ENCODE data around the gene PSMD12. TPM values are rescaled to one million over a fixed set of nuclear protein-coding genes. Genes with fewer than 3 reads are reported as not detected.

The PSMD12 gene
- total RNA-seq, 1 donor from 2014 or later = 45.5 TPM

DNA sequence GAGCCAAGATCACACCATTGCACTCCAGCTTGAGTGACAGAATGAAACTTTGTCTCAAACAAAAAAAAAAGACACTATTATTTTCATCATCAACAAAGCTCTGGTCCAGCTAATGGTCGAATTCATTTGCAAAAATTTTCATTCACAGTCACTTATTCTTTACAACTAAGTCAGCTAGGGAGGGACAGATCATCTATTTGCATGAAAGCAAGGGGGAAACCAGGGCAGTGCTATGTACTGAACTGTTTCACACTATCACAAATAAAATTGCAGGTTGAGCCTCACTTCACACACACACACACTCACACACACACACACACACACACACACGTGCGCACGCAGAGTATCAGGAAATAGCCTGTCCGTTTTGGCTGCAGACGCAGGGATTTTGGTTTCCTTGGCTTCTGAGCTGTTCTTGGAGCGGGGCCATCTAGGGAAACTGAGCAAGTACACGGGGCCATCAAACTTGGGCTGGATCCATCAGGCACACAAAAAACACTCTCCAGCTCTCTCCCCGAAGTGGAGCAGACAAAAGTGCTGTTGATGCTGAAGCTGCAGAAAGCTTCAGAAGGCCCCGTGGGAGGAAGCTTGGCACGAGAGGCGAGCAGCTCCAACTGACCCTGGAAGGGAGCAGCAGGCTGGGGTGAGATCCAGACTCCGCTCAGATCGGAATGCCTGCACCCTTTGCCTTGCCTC is 77.0 kb downstream of the PSMD12 start:
- intact Hi-C loops (cut with DNase I) = no loop called here
- DNase-seq (ENCODE audit: missing footprints) = peak; percentile 90
- ATAC-seq = peak; percentile 95

Other genes with a start within 250 kb of the PSMD12 start
- gene HELZ, start 121.4 kb downstream of the PSMD12 start, total RNA-seq = 31.4 TPM
- gene PITPNC1, start 10.7 kb upstream of the PSMD12 start, total RNA-seq = 13.8 TPM